OCI-M1 (cell line): ENCODE results near the gene FYN.
A peak's percentile ranks its signal among the peaks of the same experiment; 100 is the strongest.

ENCODE experiments used
- DNase-seq: peaks from one replicate; lab custom pipeline; 2025; lab: John Stamatoyannopoulos, UW

Gene FYN

GRCh38 chr6:111880181-111880888 is 7.1 kb upstream of the FYN start:
- DNase-seq: no peak

GRCh38 chr6:111875741-111876140 is 2.5 kb upstream of the FYN start:
- DNase-seq: no peak

GRCh38 chr6:111874025-111874415 is 768 bp upstream of the FYN start:
- peak; percentile 51 for DNase-seq

GRCh38 chr6:111872401-111873177 is 663 bp downstream of the FYN start:
- DNase-seq: peak; percentile 88

- DNase-seq: peak; percentile 90
Observed at GRCh38 chr6:111871725-111872400, 1.4 kb downstream of the FYN start.

- peak; percentile 75 for DNase-seq
Observed at GRCh38 chr6:111871207-111871606, 2.0 kb downstream of the FYN start.

- DNase-seq: no peak
Observed at GRCh38 chr6:111870742-111871064, 2.5 kb downstream of the FYN start.

DNA sequence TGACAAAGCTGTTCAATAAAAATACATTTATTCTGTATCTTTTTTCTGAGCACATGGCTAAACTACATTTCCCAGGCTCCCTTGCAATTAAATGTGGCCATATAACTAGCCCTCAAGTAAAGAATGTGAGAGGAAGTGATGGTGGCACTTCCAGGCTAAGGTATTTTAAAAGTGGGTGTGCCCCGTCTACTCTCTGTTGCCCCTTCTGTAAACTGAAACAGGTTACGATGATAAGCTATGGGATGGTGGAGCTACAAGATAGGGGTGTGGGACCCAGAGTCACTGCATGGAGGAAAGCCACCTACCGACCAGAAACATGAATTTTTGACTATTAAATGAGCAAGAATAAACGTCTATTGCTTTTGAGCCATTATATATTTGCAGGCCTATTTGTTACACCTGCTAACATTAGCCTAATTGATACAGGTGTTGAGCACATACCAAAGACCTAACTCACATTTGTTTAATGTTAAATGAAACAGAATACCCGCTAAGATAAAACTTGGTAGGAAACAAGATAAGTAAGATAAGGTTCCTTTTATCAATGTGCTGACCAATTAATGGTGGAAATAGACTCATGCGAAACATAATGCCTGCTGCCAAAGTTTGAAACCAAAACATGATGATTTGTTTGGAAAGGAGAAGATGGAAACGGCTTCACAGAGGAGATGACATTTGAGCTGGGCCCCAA is 3.1 kb downstream of the FYN start:
- DNase-seq: peak; percentile 45

DNA sequence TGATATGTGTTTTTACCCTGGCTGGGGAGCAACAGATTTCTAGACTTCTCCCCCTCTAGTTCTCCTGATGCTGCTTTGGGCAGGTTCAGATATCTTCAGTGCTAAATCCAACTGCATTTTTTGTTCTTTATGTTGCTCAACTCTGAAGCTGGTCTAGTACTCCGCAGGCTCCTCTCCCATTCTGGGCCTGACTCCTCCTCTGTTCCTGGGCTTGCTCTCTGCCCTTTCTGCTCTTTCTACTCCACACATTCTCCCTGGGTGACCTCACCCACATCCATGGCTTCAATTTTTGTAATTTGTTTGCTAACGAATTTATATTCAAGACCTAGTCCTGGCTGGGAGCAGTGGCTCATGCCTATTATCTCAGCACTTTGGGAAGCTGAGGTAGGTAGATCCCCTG is 6.4 kb downstream of the FYN start:
- DNase-seq: no peak

DNA sequence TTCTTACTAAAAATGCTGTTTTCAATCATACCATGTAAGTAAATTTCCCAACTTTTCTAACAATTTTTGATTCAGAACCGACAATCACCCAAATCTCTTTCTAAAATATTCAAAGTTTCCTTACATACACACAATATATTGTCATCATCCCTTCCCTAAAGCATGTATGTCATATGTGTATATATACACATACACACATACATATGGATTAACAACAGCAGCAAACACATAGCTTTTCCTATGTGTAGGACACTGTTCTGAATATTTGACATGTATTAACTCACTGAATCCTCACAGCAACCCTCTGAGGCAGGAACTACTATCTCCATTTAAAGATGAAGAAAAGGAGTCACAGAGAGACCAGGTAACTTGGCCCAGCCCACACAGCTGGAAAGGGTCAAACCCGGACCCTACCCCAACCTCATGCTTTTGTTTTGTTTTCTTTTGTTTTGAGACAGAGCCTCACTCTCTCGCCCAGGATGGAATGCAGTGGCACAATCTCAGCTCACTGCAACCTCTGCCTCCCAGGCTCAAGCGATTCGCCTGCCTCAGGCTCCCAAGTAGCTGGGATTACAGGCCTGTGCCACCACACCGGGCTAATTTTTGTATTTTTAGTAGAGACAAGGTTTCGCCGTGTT is 7.2 kb downstream of the FYN start:
- no peak for DNase-seq

DNA sequence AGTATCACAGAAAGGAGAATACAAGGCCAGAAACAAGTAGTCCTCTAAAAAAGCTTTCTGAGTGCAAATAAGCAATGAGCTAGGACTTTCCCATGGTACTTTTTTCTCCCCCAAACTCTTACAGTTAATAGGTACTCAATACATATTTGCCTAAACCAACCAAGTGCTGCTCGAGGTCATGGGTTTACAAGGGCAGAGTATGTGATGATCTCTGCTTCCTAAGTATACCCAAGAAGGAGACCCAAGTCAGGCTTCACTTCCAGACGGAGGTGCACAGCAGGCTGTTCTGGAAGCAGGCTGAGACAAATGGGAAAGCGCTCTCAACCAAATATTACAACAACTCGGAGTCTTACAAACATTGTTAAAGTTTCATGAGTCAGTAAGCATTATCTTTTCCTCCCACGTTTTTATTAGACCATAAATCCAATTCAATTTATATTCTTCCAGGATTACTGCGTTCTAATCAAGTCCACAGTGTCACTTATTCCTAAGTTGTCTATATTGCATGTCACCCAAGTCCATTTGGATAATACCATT is 8.1 kb downstream of the FYN start:
- no peak for DNase-seq

DNA sequence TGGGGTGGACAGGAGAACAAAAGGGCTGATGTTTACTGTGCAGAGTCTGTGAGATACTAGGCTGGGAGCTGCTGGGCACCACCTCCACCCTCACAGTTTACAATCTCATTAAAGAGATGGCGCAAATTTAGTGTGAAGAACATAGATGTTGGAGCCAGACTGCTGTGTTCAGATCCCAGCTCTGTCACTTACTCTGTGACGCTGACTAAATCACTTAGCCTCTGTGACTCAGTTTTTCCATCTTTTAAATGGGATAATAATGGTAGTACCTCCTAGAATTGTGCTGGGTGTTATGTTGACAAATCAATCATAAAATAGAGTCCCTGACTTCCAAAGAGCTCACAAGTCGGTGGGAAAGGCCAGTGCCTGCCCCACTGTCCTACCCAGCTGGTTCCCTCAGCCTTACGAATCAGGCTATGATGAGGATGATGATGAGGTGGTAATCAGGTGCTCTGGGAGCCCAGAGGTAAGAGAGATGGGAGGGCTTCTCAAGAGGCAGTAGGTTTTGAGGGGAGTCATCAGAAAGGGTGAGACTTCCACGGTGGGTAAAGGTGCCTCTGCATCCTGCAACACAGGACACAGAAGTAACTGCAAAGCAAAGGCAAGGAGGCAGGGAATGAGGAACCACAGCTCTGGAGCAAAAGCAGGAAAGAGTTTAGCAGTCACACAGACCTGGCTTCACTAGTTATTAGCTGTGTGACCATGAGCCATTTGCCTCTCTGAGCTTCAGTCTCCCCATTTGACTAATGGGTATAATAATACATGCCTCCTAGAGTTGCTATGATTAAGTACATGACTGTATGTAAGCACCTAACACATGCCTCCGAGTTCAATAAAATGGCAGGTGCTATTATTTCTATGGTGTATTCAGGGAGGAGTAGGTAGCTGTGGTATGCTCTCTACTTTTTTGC is 8.9 kb downstream of the FYN start:
- no peak for DNase-seq

- DNase-seq: no peak
Observed at GRCh38 chr6:111862741-111863140, 10.5 kb downstream of the FYN start.

- DNase-seq: no peak
Observed at GRCh38 chr6:111862314-111862713, 10.9 kb downstream of the FYN start.

- DNase-seq: no peak
Observed at GRCh38 chr6:111861431-111861885, 11.8 kb downstream of the FYN start.

- DNase-seq: no peak
Observed at GRCh38 chr6:111858347-111858746, 14.9 kb downstream of the FYN start.

- no peak for DNase-seq
Observed at GRCh38 chr6:111857674-111858337, 15.4 kb downstream of the FYN start.

DNA sequence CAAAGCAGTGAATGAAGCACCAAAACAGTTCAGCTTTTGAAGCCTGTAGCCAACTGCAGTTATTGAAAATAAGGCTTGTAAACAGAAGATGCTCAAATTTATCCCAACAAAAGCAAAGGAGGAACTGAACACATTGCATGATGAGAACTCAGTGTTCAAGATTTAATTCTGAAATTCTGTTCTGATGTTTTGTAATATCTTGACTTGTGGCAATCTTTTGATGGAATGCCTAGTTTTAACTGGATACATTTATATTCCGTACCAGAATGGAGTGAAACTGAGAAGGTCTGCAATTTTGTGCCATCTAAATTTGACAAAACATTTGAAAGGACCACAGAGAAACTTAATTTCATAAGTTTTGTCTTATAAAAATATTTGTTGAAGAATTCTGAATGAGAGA is 17.5 kb downstream of the FYN start:
- DNase-seq: no peak

DNA sequence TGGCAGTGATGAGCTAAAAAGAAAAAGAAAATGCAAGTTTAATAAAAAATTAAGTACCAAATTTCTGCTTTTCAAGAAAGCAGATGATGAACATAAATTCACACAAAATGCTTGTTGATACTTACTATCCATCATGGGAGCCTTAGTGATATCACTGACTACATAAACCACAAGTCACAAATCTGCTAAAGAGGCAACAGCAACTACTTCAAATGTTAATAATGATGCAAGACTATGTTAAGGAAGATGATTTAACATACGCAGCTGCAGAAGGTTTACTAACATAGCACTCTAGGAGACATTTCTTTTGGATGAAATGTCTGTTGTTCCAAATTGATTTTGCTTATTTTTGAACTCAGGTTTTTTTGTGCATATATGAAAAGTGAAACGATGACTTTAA is 18.6 kb downstream of the FYN start:
- DNase-seq: peak; percentile 23

DNA sequence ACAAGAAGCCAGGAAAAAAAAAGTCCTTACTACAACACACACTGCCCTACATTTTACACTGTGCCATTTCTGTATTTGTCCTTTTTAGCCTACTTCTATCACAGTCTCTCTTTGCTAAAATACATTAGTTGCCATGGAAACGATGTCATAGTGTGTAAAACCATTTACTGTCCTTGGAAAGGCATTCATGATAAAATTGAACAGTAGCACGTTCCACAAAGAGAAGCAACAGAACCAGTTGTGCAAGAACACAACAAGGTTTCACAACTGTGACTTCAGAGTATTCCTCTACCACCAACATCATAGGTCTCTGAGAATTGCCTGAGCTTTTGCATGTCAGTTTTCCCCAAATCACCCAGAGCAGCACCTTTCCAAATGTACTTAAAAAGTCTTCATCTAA is 20.5 kb downstream of the FYN start:
- peak; percentile 39 for DNase-seq
